GOT3 (cell line): Measurements from ENCODE around the gene PRSS35.
"Not testable (repeated sequence)": the region's sequence is repeated elsewhere in the genome, so short reads cannot be mapped to it uniquely, and the experiment has no call there.

Source experiments
- DNase-seq: peaks from one replicate; lab custom pipeline; 2025; ENCODE audit warnings: mixed read lengths; lab: John Stamatoyannopoulos, UW

PRSS35 gene

GRCh38 chr6:83517500-83517899, 5.2 kb downstream of the PRSS35 start:
- DNase-seq: no peak

GRCh38 chr6:83518816-83519480, 6.6 kb downstream of the PRSS35 start:
- no peak for DNase-seq

- no peak for DNase-seq
These were observed 23.8 kb downstream of the PRSS35 start for GRCh38 chr6:83536034-83536646.

GRCh38 chr6:83536647-83537589, 24.6 kb downstream of the PRSS35 start:
- DNase-seq: no peak

GRCh38 chr6:83539678-83540077, 27.3 kb downstream of the PRSS35 start:
- no peak for DNase-seq

GRCh38 chr6:83546636-83547035, 34.3 kb downstream of the PRSS35 start:
- no peak for DNase-seq

GRCh38 chr6:83550482-83550881, 38.1 kb downstream of the PRSS35 start:
- not testable (repeated sequence) for DNase-seq

GRCh38 chr6:83551748-83552147, 39.4 kb downstream of the PRSS35 start:
- not testable (repeated sequence) for DNase-seq

GRCh38 chr6:83556871-83557270, 44.5 kb downstream of the PRSS35 start:
- no peak for DNase-seq

- no peak for DNase-seq
These were observed 46.6 kb downstream of the PRSS35 start for GRCh38 chr6:83558975-83559374.

GRCh38 chr6:83571663-83572185, 59.4 kb downstream of the PRSS35 start:
- not testable (repeated sequence) for DNase-seq

GRCh38 chr6:83574783-83575182, 62.4 kb downstream of the PRSS35 start:
- DNase-seq: no peak
